Measurements from ENCODE around the gene TMEM51. TPM values are rescaled to one million over a fixed set of nuclear protein-coding genes. Genes with fewer than 3 reads are reported as not detected.

TMEM51 gene
- total and polyA plus RNA-seq, 9 donors, result 5.0 to 12.1 (median 8.0) TPM

GRCh38 chr1:15224259-15224869 lies 70.8 kb downstream of the TMEM51 start:
- WGBS (ENCODE audit: insufficient coverage), result 80% methylated on average over 8 of the region's 8 CpGs
- no peaks in the 10 kb centered on the region for H3K9me3 ChIP-seq (replicated peaks; ENCODE audit: control insufficient read depth, low read depth, low read length)
- peak; percentile 17 for DNase-seq
- H3K27me3 ChIP-seq (ENCODE audit: control insufficient read depth, insufficient read depth, low read length), result no peaks in the 10 kb centered on the region
- H3K4me3 ChIP-seq (ENCODE audit: low read length), result no peak overlapping the region
- no peak overlapping the region for H3K27ac ChIP-seq (ENCODE audit: low read length)
- H3K4me1 ChIP-seq (ENCODE audit: control insufficient read depth, insufficient read depth, low read length), result peaks cover 13% of the 10 kb centered on the region
- peaks cover 5% of the 10 kb centered on the region for H3K36me3 ChIP-seq (ENCODE audit: control insufficient read depth, insufficient read depth, low read length)

GRCh38 chr1:15224974-15225373 lies 71.4 kb downstream of the TMEM51 start:
- Histone ChIP-seq H3K27ac (ENCODE audit: low read length) (no peak overlapping the region), H3K4me3 (ENCODE audit: low read length) (no peak overlapping the region), H3K27me3 (ENCODE audit: control insufficient read depth, insufficient read depth, low read length) (no peaks in the 10 kb centered on the region), H3K4me1 (ENCODE audit: control insufficient read depth, insufficient read depth, low read length) (peaks cover 13% of the 10 kb centered on the region), H3K9me3 (replicated peaks; ENCODE audit: control insufficient read depth, low read depth, low read length) (no peaks in the 10 kb centered on the region), H3K36me3 (ENCODE audit: control insufficient read depth, insufficient read depth, low read length) (peaks cover 1% of the 10 kb centered on the region)
- WGBS (ENCODE audit: insufficient coverage), result no CpG with 5 or more reads among the region's 4 CpGs
- peak; percentile 23 for DNase-seq

GRCh38 chr1:15225461-15225860 lies 71.9 kb downstream of the TMEM51 start:
- no peaks in the 10 kb centered on the region for H3K36me3 ChIP-seq (ENCODE audit: control insufficient read depth, insufficient read depth, low read length)
- H3K27ac ChIP-seq (ENCODE audit: low read length), result no peak overlapping the region
- no peak overlapping the region for H3K4me3 ChIP-seq (ENCODE audit: low read length)
- peaks cover 13% of the 10 kb centered on the region for H3K4me1 ChIP-seq (ENCODE audit: control insufficient read depth, insufficient read depth, low read length)
- no peaks in the 10 kb centered on the region for H3K27me3 ChIP-seq (ENCODE audit: control insufficient read depth, insufficient read depth, low read length)
- peak; percentile 30 for DNase-seq
- 36% methylated on average over 4 of the region's 4 CpGs for WGBS (ENCODE audit: insufficient coverage)
- no peaks in the 10 kb centered on the region for H3K9me3 ChIP-seq (replicated peaks; ENCODE audit: control insufficient read depth, low read depth, low read length)

DNA sequence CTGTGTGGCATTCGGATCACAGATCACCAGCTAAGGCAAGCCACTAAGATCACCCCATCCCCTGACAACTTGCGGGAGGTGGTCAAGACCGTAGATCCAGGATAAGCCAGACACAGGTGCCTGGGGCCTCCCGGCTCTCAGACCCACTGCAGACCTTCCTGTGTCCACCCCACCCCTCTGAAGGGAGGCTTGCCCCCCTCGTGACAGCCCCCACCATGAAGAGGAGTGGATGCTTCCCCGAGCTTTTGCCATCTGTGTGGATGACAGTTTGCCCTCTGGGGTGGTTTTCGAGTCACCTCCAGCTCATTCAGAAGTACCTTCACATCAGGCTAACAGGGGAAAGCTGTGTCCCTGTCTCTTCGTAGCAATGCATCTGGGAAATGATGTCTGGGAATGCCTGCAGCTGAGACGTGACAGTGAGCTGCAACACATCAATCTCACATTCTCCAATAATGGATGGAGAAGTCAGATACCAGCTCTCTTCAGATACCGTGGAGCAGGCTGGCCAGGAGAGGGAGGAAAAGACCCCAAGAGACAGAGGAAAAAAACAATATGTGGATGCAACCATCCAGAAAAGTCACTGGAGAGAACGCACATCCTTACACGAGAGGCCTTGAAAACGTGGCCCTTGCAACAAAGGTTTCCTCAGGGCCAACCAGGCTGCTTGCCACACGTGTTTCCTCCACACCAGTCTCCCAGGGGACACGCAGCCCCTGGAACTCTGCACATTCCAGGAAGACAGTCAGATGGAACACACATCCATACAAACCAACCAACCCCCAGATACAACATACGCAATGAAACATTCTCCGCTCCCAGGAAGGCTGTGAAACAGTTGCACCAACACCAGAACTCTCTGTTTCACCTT lies 73.1 kb downstream of the TMEM51 start:
- DNase-seq, result no peak
- Histone ChIP-seq H3K9me3 (replicated peaks; ENCODE audit: control insufficient read depth, low read depth, low read length) (no peaks in the 10 kb centered on the region), H3K36me3 (ENCODE audit: control insufficient read depth, insufficient read depth, low read length) (no peaks in the 10 kb centered on the region), H3K27ac (ENCODE audit: low read length) (no peak overlapping the region), H3K27me3 (ENCODE audit: control insufficient read depth, insufficient read depth, low read length) (no peaks in the 10 kb centered on the region), H3K4me3 (ENCODE audit: low read length) (no peak overlapping the region), H3K4me1 (ENCODE audit: control insufficient read depth, insufficient read depth, low read length) (peaks cover 13% of the 10 kb centered on the region)
- WGBS (ENCODE audit: insufficient coverage), result 62% methylated on average over 10 of the region's 17 CpGs

DNA sequence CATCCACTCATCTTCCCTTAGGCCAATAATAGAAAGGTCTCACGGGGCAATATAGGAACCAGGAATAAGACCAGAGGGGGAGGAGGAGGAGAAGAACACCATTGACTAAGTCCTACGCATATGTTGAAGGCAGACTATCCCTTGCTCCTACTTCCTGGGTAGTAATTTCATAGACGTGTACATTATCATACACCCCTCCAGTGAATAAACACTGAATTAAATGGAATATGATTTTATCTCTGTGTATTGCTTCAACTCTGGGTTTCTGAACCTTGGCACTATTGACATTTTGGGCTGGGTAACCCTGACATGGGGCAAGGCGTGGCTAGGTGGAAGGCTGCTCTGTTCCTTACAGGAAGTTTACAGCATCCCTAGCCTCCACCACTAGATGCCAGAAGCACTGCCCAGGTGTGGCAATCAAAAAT lies 76.2 kb downstream of the TMEM51 start:
- no peak for DNase-seq
- Histone ChIP-seq H3K36me3 (ENCODE audit: control insufficient read depth, insufficient read depth, low read length) (no peaks in the 10 kb centered on the region), H3K27me3 (ENCODE audit: control insufficient read depth, insufficient read depth, low read length) (no peaks in the 10 kb centered on the region), H3K27ac (ENCODE audit: low read length) (no peak overlapping the region), H3K4me3 (ENCODE audit: low read length) (no peak overlapping the region), H3K9me3 (replicated peaks; ENCODE audit: control insufficient read depth, low read depth, low read length) (no peaks in the 10 kb centered on the region), H3K4me1 (ENCODE audit: control insufficient read depth, insufficient read depth, low read length) (peaks cover 10% of the 10 kb centered on the region)
- 80% methylated on average over 1 of the region's 4 CpGs for WGBS (ENCODE audit: insufficient coverage)

DNA sequence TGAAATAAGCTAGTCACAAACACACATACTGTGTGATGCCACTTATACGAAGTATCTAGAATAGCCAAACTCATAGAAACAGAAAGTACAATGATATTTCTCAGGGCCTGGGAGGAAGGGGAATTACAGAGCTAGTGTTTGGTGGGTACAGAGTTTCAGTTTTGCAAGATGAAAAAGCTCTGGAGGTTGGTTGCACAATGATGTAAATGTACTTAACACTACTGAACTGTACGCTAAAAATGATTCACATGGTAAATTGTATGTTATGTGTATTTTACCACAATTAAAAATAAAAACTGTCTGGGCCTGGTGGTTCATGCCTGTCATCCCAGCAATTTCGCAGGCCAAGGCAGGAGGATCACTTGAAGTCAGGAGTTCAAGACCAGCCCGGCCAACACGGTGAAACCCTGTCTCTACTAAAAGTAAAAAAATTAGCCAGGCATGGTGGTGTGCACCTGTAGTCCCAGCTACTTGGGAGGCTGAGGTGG lies 78.2 kb downstream of the TMEM51 start:
- Histone ChIP-seq H3K4me3 (ENCODE audit: low read length) (no peak overlapping the region), H3K27ac (ENCODE audit: low read length) (no peak overlapping the region), H3K27me3 (ENCODE audit: control insufficient read depth, insufficient read depth, low read length) (no peaks in the 10 kb centered on the region), H3K4me1 (ENCODE audit: control insufficient read depth, insufficient read depth, low read length) (no peaks in the 10 kb centered on the region), H3K36me3 (ENCODE audit: control insufficient read depth, insufficient read depth, low read length) (no peaks in the 10 kb centered on the region), H3K9me3 (replicated peaks; ENCODE audit: control insufficient read depth, low read depth, low read length) (no peaks in the 10 kb centered on the region)
- no CpG with 5 or more reads among the region's 5 CpGs for WGBS (ENCODE audit: insufficient coverage)
- DNase-seq, result no peak

DNA sequence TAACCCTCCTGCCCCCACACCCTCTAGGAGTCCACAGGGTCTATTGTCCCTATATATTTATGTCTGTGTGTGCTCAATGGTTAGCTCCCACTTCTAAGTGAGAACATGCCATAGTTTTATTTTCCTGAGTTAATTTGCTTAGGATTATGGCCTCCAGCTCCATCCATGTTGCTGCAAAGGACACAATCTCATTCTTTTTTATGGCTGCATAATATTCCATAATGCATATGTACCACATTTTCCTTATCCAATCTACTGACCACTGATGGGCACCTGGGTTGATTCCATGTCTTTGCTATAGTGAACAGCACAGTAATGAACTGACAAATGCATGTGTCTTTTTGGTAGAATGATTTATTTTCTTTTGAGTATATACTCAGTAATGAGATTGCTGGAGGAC lies 80.1 kb downstream of the TMEM51 start:
- Histone ChIP-seq H3K4me3 (ENCODE audit: low read length) (no peak overlapping the region), H3K9me3 (replicated peaks; ENCODE audit: control insufficient read depth, low read depth, low read length) (no peaks in the 10 kb centered on the region), H3K36me3 (ENCODE audit: control insufficient read depth, insufficient read depth, low read length) (no peaks in the 10 kb centered on the region), H3K27me3 (ENCODE audit: control insufficient read depth, insufficient read depth, low read length) (no peaks in the 10 kb centered on the region), H3K4me1 (ENCODE audit: control insufficient read depth, insufficient read depth, low read length) (no peaks in the 10 kb centered on the region), H3K27ac (ENCODE audit: low read length) (no peak overlapping the region)
- DNase-seq, result no peak

DNA sequence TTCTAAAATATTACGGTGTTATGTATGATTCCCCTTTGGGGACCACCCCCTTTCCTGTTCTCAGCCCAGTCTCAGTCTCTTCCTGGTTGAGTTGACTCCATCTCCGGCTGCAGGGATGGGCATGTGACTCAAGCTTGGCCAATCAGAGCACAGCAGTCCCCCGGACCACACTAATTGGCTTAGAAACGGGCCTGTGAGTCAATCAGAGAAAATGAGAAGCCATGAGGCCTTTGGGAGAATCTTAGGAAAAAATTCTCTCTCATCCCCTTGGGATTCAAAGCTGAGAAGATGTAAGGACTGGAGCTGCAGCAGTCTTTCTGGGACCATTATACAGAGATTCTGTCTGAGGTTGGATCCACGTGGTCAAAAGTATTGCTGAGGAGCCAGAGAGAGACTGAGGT lies 82.8 kb downstream of the TMEM51 start:
- Histone ChIP-seq H3K4me3 (ENCODE audit: low read length) (no peak overlapping the region), H3K4me1 (ENCODE audit: control insufficient read depth, insufficient read depth, low read length) (no peaks in the 10 kb centered on the region), H3K36me3 (ENCODE audit: control insufficient read depth, insufficient read depth, low read length) (no peaks in the 10 kb centered on the region), H3K9me3 (replicated peaks; ENCODE audit: control insufficient read depth, low read depth, low read length) (no peaks in the 10 kb centered on the region), H3K27ac (ENCODE audit: low read length) (no peak overlapping the region), H3K27me3 (ENCODE audit: control insufficient read depth, insufficient read depth, low read length) (no peaks in the 10 kb centered on the region)
- WGBS (ENCODE audit: insufficient coverage), result 94% methylated on average over 2 of the region's 5 CpGs
- no peak for DNase-seq

DNA sequence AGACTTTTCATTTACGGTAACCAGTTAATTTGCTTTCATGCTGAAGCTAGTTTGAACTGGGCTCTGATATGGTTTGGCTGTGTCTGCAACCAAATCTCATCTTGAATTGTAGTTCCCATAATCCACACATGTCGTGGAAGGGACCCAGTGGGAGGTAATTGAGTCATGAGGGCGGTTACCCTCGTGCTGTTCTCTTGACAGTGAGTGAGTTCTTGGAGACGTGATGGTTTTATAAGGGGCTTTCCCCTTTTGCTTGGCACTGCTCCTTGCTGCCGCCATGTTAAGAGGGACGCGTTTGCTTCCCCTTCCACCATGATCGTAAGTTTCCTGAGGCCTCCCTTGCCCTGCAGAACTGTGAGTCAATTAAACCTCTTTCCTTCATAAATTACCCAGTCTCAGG lies 83.2 kb downstream of the TMEM51 start:
- H3K4me1 ChIP-seq (ENCODE audit: control insufficient read depth, insufficient read depth, low read length), result no peaks in the 10 kb centered on the region
- WGBS (ENCODE audit: insufficient coverage), result 50% methylated on average over 1 of the region's 9 CpGs
- DNase-seq, result no peak

GRCh38 chr1:15238789-15239188 lies 85.2 kb downstream of the TMEM51 start:
- Histone ChIP-seq H3K27ac (ENCODE audit: low read length) (no peak overlapping the region), H3K27me3 (ENCODE audit: control insufficient read depth, insufficient read depth, low read length) (no peaks in the 10 kb centered on the region), H3K4me1 (ENCODE audit: control insufficient read depth, insufficient read depth, low read length) (no peaks in the 10 kb centered on the region), H3K9me3 (replicated peaks; ENCODE audit: control insufficient read depth, low read depth, low read length) (no peaks in the 10 kb centered on the region), H3K36me3 (ENCODE audit: control insufficient read depth, insufficient read depth, low read length) (no peaks in the 10 kb centered on the region), H3K4me3 (ENCODE audit: low read length) (no peak overlapping the region)
- 83% methylated on average over 1 of the region's 1 CpG for WGBS (ENCODE audit: insufficient coverage)
- no peak for DNase-seq

More for the DNA sequence above, 83.2 kb downstream of the TMEM51 start:
- no peaks in the 10 kb centered on the region for H3K9me3 ChIP-seq (replicated peaks; ENCODE audit: control insufficient read depth, low read depth, low read length)
- no peaks in the 10 kb centered on the region for H3K27me3 ChIP-seq (ENCODE audit: control insufficient read depth, insufficient read depth, low read length)
- no peak overlapping the region for H3K27ac ChIP-seq (ENCODE audit: low read length)
- H3K4me3 ChIP-seq (ENCODE audit: low read length), result no peak overlapping the region
- no peaks in the 10 kb centered on the region for H3K36me3 ChIP-seq (ENCODE audit: control insufficient read depth, insufficient read depth, low read length)

Data from muscle of leg (tissue), 11 donors.